Activated B cell treated with CpG ODN at 0.5 μM for 24 hours (primary cell): Measurements from ENCODE around the gene GALNT1. TPM values are rescaled to one million over a fixed set of nuclear protein-coding genes. Genes with fewer than 3 reads are reported as not detected.

ENCODE experiments used
- ATAC-seq: fragments of 200-7000 bp; cut with Tn5 transposase; one replicate; pipeline ENCODE4 v1.10.0; 2021; ENCODE audit warnings: low read depth, mild to moderate bottlenecking, moderate library complexity
- CTCF ChIA-PET: fragments of 350-600 bp; sonication (Branson Sonifier 250); formaldehyde crosslinking; loops from one replicate; lab custom pipeline; 2021; ENCODE audit warnings: antibody characterized with exemption; lab: Charles Lee
- POLR2A ChIA-PET: fragments of 350-600 bp; sonication (Branson Sonifier 250); formaldehyde crosslinking; loops from one replicate; lab custom pipeline; 2021; ENCODE audit warnings: antibody characterized with exemption; lab: Charles Lee
- DNase-seq: peaks from one replicate; pipeline ENCODE4 v3.0.0; 2022
- H3K27ac Mint-ChIP-seq: one replicate; pipeline ENCODE4 v1.8.0; 2020; ENCODE audit warnings: mixed read lengths
- H3K27me3 Mint-ChIP-seq: one replicate; pipeline ENCODE4 v1.8.0; 2021; ENCODE audit warnings: mixed read lengths
- H3K36me3 Mint-ChIP-seq: one replicate; pipeline ENCODE4 v1.8.0; 2021; ENCODE audit warnings: low read depth, mixed read lengths
- H3K4me1 Mint-ChIP-seq: one replicate; pipeline ENCODE4 v1.8.0; 2021; ENCODE audit warnings: mixed read lengths
- H3K4me3 Mint-ChIP-seq: one replicate; pipeline ENCODE4 v1.8.0; 2020; ENCODE audit warnings: mild to moderate bottlenecking, mixed read lengths
- H3K9me3 Mint-ChIP-seq: one replicate; pipeline ENCODE4 v1.8.0; 2020; ENCODE audit warnings: mixed read lengths
- intact Hi-C: fragments of 100-400 bp; cut with micrococcal nuclease; formaldehyde crosslinking; loops from one replicate; pipeline ENCODE4 v1.15.1; 2024
- total RNA-seq: library from RNA; stranded (reverse); gene quantifications from 2 replicates; pipeline ENCODE4 v1.2.3, GENCODE V29; 2022
- TF ChIP-seq, protein P1 (sequence below): fragments of 200-600 bp; IDR thresholded peaks from one replicate; pipeline ENCODE4 v1.8.0; 2022; ENCODE audit warnings: antibody characterized with exemption, mild to moderate bottlenecking

Gene GALNT1
- total RNA-seq, 1 donor from 2014 or later: 67.5 TPM

DNA sequence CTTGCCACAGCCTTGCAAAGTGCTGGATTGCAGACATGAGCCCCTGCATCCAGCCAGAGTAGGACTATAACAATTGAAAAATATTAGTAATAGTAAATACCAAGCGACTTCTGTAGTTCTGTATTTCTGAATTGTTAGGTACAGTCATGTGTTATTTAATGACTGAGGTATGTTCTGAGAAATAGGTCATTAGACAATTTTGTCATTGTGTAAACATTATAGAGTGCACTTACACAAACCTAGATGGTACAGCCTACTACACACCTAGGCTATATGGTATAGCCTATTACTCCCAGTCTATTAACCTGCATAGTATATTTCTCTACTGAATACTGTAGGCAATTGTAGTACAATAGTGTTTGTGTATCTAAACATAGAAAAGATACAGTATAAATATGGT is 92.1 kb downstream of the GALNT1 start:
- Mint-ChIP-seq H3K27ac (no peak overlapping the region), H3K9me3 (no peaks in the 10 kb centered on the region), H3K27me3 (no peaks in the 10 kb centered on the region), H3K4me1 (peaks cover 2% of the 10 kb centered on the region), H3K36me3 (peaks cover 36% of the 10 kb centered on the region), H3K4me3 (no peak overlapping the region)
- intact Hi-C loops: no loop called here
- DNase-seq (no peak), ATAC-seq (no peak)
- TF ChIP-seq, protein P1, sequence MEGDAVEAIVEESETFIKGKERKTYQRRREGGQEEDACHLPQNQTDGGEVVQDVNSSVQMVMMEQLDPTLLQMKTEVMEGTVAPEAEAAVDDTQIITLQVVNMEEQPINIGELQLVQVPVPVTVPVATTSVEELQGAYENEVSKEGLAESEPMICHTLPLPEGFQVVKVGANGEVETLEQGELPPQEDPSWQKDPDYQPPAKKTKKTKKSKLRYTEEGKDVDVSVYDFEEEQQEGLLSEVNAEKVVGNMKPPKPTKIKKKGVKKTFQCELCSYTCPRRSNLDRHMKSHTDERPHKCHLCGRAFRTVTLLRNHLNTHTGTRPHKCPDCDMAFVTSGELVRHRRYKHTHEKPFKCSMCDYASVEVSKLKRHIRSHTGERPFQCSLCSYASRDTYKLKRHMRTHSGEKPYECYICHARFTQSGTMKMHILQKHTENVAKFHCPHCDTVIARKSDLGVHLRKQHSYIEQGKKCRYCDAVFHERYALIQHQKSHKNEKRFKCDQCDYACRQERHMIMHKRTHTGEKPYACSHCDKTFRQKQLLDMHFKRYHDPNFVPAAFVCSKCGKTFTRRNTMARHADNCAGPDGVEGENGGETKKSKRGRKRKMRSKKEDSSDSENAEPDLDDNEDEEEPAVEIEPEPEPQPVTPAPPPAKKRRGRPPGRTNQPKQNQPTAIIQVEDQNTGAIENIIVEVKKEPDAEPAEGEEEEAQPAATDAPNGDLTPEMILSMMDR: no peak
- ChIA-PET CTCF (no interaction called here), POLR2A (interaction anchor here (0.7 kb wide), 1 partner anchor 82 kb away, joined by 3 read pairs; no protein-coding TSS in a partner anchor)

DNA sequence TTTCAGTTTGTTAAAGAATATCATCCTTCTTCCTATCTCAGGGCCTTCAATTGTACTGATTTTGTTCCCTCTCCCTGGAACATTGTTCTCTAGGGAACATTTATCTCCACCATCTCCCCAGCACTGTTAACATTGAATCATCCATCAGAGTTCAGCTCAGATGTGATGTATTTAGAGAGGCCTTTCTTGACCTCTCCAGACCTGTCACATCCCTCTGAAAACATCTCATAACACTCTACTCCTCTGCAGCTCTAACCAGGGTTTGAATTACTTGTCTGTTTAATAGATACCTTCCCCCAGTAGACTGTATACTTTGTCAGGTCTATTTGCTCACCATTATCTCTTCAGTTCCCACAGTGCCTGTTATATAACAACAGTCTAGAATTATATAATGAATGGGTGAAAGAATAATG is 98.6 kb downstream of the GALNT1 start:
- no peak for ATAC-seq
- Mint-ChIP-seq H3K27ac (no peak overlapping the region), H3K9me3 (no peaks in the 10 kb centered on the region), H3K4me1 (no peaks in the 10 kb centered on the region), H3K36me3 (peaks cover 63% of the 10 kb centered on the region), H3K27me3 (no peaks in the 10 kb centered on the region), H3K4me3 (no peak overlapping the region)
- intact Hi-C loops: no loop called here
- TF ChIP-seq, protein P1: no peak
- CTCF ChIA-PET: no interaction called here
- no peak for DNase-seq
- POLR2A ChIA-PET: no interaction called here

DNA sequence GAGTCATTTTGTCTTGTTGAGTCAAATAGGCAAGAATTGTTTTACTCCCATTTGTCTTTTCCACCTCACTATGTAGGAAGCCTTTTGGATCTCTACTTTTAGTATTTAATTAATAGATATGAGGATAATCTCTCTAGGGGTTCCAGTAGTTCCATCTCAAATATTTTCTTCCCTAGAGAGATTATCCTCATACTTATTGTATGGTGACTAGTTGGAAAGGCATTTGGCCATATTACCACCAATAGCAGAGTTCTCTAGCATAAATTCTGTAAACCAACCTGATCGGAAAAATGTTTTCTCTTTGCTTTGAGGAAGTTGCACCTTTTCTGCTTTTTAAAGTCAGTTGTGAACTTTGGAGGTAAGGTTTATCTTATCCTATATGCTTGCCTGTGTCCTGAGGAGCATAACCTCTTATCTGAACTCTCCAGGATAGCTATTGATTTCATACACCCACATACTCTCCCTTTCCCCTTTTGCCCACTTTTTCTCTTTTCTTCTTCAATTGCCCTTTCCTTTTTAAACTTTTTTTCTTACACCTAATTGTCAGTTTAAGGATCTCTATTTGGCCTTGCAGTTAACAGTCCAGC is 100.8 kb downstream of the GALNT1 start:
- intact Hi-C loops: no loop called here
- Mint-ChIP-seq H3K27ac (no peak overlapping the region), H3K27me3 (no peaks in the 10 kb centered on the region)

DNA sequence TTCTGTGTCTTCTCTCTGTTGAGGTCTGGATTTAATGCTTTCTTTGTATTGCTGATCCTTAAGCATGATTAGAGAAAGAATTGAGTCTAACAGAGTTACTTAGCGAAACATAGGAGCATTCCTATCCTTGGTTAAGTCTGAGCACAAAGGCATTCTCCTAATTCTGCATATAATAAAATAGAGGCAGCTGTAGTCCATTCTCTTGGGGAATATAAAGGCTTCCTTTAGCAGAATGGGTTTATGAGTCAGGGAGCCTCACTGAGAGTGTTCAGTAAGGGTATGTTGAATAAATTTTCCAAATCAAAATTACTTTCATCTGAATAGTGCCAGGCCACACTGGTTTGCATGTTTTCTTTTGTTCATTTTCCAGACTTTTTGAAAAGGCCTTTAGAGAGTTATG is 101.5 kb downstream of the GALNT1 start:
- no peaks in the 10 kb centered on the region for H3K27me3 Mint-ChIP-seq
- TF ChIP-seq, protein P1: no peak
- intact Hi-C loops: no loop called here
- H3K9me3 Mint-ChIP-seq: no peaks in the 10 kb centered on the region
- H3K27ac Mint-ChIP-seq: no peak overlapping the region
- POLR2A ChIA-PET: no interaction called here
- peaks cover 72% of the 10 kb centered on the region for H3K36me3 Mint-ChIP-seq
- H3K4me1 Mint-ChIP-seq: no peaks in the 10 kb centered on the region
- H3K4me3 Mint-ChIP-seq: no peak overlapping the region
- ATAC-seq (no peak), DNase-seq (no peak)
- CTCF ChIA-PET: no interaction called here

More for the DNA sequence above, 100.8 kb downstream of the GALNT1 start:
- ChIA-PET CTCF (no interaction called here), POLR2A (no interaction called here)
- DNase-seq (no peak), ATAC-seq (no peak)
- peaks cover 71% of the 10 kb centered on the region for H3K36me3 Mint-ChIP-seq
- TF ChIP-seq, protein P1: no peak
- no peaks in the 10 kb centered on the region for H3K4me1 Mint-ChIP-seq
- H3K9me3 Mint-ChIP-seq: no peaks in the 10 kb centered on the region
- H3K4me3 Mint-ChIP-seq: no peak overlapping the region

DNA sequence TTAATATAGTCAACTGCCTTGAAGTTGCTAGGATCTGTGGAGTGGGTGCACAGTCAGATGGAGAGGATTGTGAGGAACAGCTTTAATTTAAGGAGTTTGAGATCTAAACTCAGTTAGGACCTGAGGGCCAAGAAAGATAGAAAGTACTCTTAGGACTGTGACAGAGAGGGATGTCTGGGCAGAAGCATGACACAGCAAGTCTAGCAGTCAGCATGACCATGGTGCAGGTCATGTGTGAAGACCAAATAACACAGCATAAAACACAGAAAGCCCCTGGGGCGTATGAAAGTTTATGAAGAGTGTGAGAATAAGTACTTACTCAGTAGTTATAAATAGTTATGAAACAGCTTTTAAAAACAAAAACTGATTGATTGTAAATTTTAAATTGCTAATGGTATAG is 107.2 kb downstream of the GALNT1 start:
- Mint-ChIP-seq H3K36me3 (peaks cover 56% of the 10 kb centered on the region), H3K4me3 (no peak overlapping the region), H3K4me1 (no peaks in the 10 kb centered on the region), H3K27ac (no peak overlapping the region), H3K9me3 (no peaks in the 10 kb centered on the region), H3K27me3 (no peaks in the 10 kb centered on the region)
- DNase-seq (no peak), ATAC-seq (no peak)
- intact Hi-C loops: no loop called here
- CTCF ChIA-PET: no interaction called here
- POLR2A ChIA-PET: no interaction called here
- TF ChIP-seq, protein P1: no peak
